IPS-11a (cell line): ENCODE data around the gene LSM12.

Experiments
- H3K4me3 ChIP-seq: one replicate; pipeline ENCODE4 v1.5.1; 2013; ENCODE audit warnings: low read depth, low read length, control low read depth

Gene LSM12

GRCh38 chr17:43988301-43988700 is 78.2 kb downstream of the LSM12 start:
- H3K4me3 ChIP-seq, result no peak overlapping the region

GRCh38 chr17:43987131-43988021 is 79.1 kb downstream of the LSM12 start:
- H3K4me3 ChIP-seq, result no peak overlapping the region

- no peak overlapping the region for H3K4me3 ChIP-seq
Observed at GRCh38 chr17:43986225-43986981, 80.1 kb downstream of the LSM12 start.

GRCh38 chr17:43984521-43984920 is 82.0 kb downstream of the LSM12 start:
- H3K4me3 ChIP-seq, result no peak overlapping the region
